ENCODE results near the gene SPATA33.

Gene SPATA33

GRCh38 chr16:89617036-89617435, 40.6 kb upstream of the SPATA33 start:
- no peak overlapping the region for H2AFZ ChIP-seq (ENCODE audit: low read length)
- H4K20me1 ChIP-seq (ENCODE audit: insufficient read depth, low read length): no peaks in the 10 kb centered on the region

GRCh38 chr16:89618109-89618998, 39.3 kb upstream of the SPATA33 start:
- no peak overlapping the region for H3K27ac ChIP-seq (ENCODE audit: low read length)
- no peak overlapping the region for H3K4me2 ChIP-seq (ENCODE audit: low read depth, low read length)
- no peak overlapping the region for H3K4me3 ChIP-seq (ENCODE audit: low read length)
- H3K27me3 ChIP-seq (replicated peaks; ENCODE audit: insufficient read depth, low read length): peaks cover 6% of the 10 kb centered on the region
- H3K9ac ChIP-seq (ENCODE audit: low read length): no peak overlapping the region
- no peaks in the 10 kb centered on the region for H3K79me2 ChIP-seq (ENCODE audit: low read length)
- no peak overlapping the region for H2AFZ ChIP-seq (ENCODE audit: low read length)
- DNase-seq: no peak
- no peaks in the 10 kb centered on the region for H4K20me1 ChIP-seq (ENCODE audit: insufficient read depth, low read length)
- H3K4me1 ChIP-seq (ENCODE audit: low read length): 0 out of 2 replicates have a peak, but pooled peaks cover 4% of the 10 kb centered on the region
- no peaks in the 10 kb centered on the region for H3K9me2 ChIP-seq (replicated peaks; ENCODE audit: insufficient read depth, low read length)
- no peaks in the 10 kb centered on the region for H3F3A ChIP-seq (ENCODE audit: insufficient read depth, low read length)
- H3K9me3 ChIP-seq (replicated peaks; ENCODE audit: insufficient read depth, low read length): no peaks in the 10 kb centered on the region
- no peak for TF ChIP-seq CTCF (IDR thresholded peaks at IDR 0.05; ENCODE audit: low read length)
- TF ChIP-seq EZH2 (optimal IDR thresholded peaks at IDR 0.05; ENCODE audit: low read depth, low read length): no peak
- no peak for TF ChIP-seq EZH2phosphoT487 (IDR thresholded peaks at IDR 0.05; ENCODE audit: low read length)
- H3K36me3 ChIP-seq (replicated peaks; ENCODE audit: insufficient read depth, low read length): no peaks in the 10 kb centered on the region

More at GRCh38 chr16:89617036-89617435, 40.6 kb upstream of the SPATA33 start:
- Histone ChIP-seq H3K9me2 (replicated peaks; ENCODE audit: insufficient read depth, low read length) (no peaks in the 10 kb centered on the region), H3K9ac (ENCODE audit: low read length) (no peak overlapping the region), H3K36me3 (replicated peaks; ENCODE audit: insufficient read depth, low read length) (no peaks in the 10 kb centered on the region), H3K4me1 (ENCODE audit: low read length) (peaks cover 10% of the 10 kb centered on the region; the same call in 1 of the 2 replicates), H3K79me2 (ENCODE audit: low read length) (no peaks in the 10 kb centered on the region), H3F3A (ENCODE audit: insufficient read depth, low read length) (no peaks in the 10 kb centered on the region), H3K27ac (ENCODE audit: low read length) (no peak overlapping the region), H3K4me2 (ENCODE audit: low read depth, low read length) (no peak overlapping the region), H3K27me3 (replicated peaks; ENCODE audit: insufficient read depth, low read length) (no peaks in the 10 kb centered on the region), H3K4me3 (ENCODE audit: low read length) (no peak overlapping the region), H3K9me3 (replicated peaks; ENCODE audit: insufficient read depth, low read length) (no peaks in the 10 kb centered on the region)
- no peak for TF ChIP-seq EZH2 (optimal IDR thresholded peaks at IDR 0.05; ENCODE audit: low read depth, low read length)
- DNase-seq: no peak

- Histone ChIP-seq H3K27ac (ENCODE audit: low read length) (no peak overlapping the region), H3K79me2 (ENCODE audit: low read length) (no peaks in the 10 kb centered on the region)
These were observed 37.8 kb upstream of the SPATA33 start for GRCh38 chr16:89619840-89620239.

More at GRCh38 chr16:89619840-89620239, 37.8 kb upstream of the SPATA33 start:
- Histone ChIP-seq H3F3A (ENCODE audit: insufficient read depth, low read length) (no peaks in the 10 kb centered on the region), H3K9me2 (replicated peaks; ENCODE audit: insufficient read depth, low read length) (no peaks in the 10 kb centered on the region), H4K20me1 (ENCODE audit: insufficient read depth, low read length) (no peaks in the 10 kb centered on the region), H3K9ac (ENCODE audit: low read length) (no peak overlapping the region), H3K9me3 (replicated peaks; ENCODE audit: insufficient read depth, low read length) (no peaks in the 10 kb centered on the region), H3K4me2 (ENCODE audit: low read depth, low read length) (no peak overlapping the region), H3K27me3 (replicated peaks; ENCODE audit: insufficient read depth, low read length) (peaks cover 16% of the 10 kb centered on the region), H3K4me1 (ENCODE audit: low read length) (no peaks in the 10 kb centered on the region), H3K36me3 (replicated peaks; ENCODE audit: insufficient read depth, low read length) (no peaks in the 10 kb centered on the region), H3K4me3 (ENCODE audit: low read length) (no peak overlapping the region), H2AFZ (ENCODE audit: low read length) (no peak overlapping the region)
- no peak for DNase-seq
- TF ChIP-seq CTCF (IDR thresholded peaks at IDR 0.05; ENCODE audit: low read length): no peak
- no peak for TF ChIP-seq EZH2phosphoT487 (IDR thresholded peaks at IDR 0.05; ENCODE audit: low read length)
- TF ChIP-seq EZH2 (optimal IDR thresholded peaks at IDR 0.05; ENCODE audit: low read depth, low read length): no peak

All from MM.1S (cell line).